Measurements from ENCODE around the gene TEX13D. TPM values are rescaled to one million over a fixed set of nuclear protein-coding genes. Genes with fewer than 3 reads are reported as not detected.

Gene TEX13D
- polyA plus RNA-seq, 1 of the 3 experiments (the other 2 are of a cell fraction), result not detected

- Histone ChIP-seq H3K36me3 (replicated peaks in 1 of 2; ENCODE audit: control insufficient read depth in 1 of 2, insufficient read depth in 2 of 2, low read length in 1 of 2) (no peaks in the 10 kb centered on the region), H3K9me2 (no peaks in the 10 kb centered on the region), H3K79me2 (ENCODE audit: insufficient read depth) (no peaks in the 10 kb centered on the region), H3F3A (replicated peaks; ENCODE audit: insufficient read depth) (no peaks in the 10 kb centered on the region), H4K20me1 (ENCODE audit: insufficient read depth) (no peaks in the 10 kb centered on the region), H3K4me2 (no peak overlapping the region), H3K9ac (no peak overlapping the region), H2AFZ (ENCODE audit: low read depth) (no peak overlapping the region), H3K27ac (ENCODE audit: low read depth in 2 of 2, low read length in 1 of 2) (no peak overlapping the region), H3K4me1 (ENCODE audit: control insufficient read depth in 1 of 2, insufficient read depth in 2 of 2, low read depth in 1 of 2, low read length in 1 of 2) (no peaks in the 10 kb centered on the region), H3K27me3 (ENCODE audit: insufficient read depth) (no peaks in the 10 kb centered on the region), H3K9me3 (no peaks in the 10 kb centered on the region), H3K4me3 (ENCODE audit: low read depth in 2 of 2, low read length in 1 of 2) (no peak overlapping the region)
- DNase-seq, result no peak
- ChIA-PET POLR2A (no interaction called here), CTCF (no interaction called here)
- WGBS (ENCODE audit: low lambda C conversion rate), result 29% methylated on average over 4 of the region's 4 CpGs
- TF ChIP-seq ELF1 (IDR thresholded peaks at IDR 0.05), result no peak
- TF ChIP-seq GABPA (IDR thresholded peaks at IDR 0.05; ENCODE audit: low read depth), result no peak
- TF ChIP-seq RXRA (IDR thresholded peaks at IDR 0.05; ENCODE audit: borderline replicate concordance, low read depth), result no peak
- no peak for TF ChIP-seq GATA2 (CRISPR knock-in tag; IDR thresholded peaks at IDR 0.05)
- TF ChIP-seq REST (IDR thresholded peaks at IDR 0.05; ENCODE audit: low read depth, low read length), result no peak
- TF ChIP-seq FOSL2 (IDR thresholded peaks at IDR 0.05; ENCODE audit: borderline replicate concordance, low read depth), result no peak
- TF ChIP-seq EZH2phosphoT487 (IDR thresholded peaks at IDR 0.05; ENCODE audit: borderline replicate concordance, low read depth), result no peak
- TF ChIP-seq SIN3A (IDR thresholded peaks at IDR 0.05; ENCODE audit: borderline replicate concordance, low read depth, low read length), result no peak
- no peak for TF ChIP-seq POLR2AphosphoS5 (IDR thresholded peaks at IDR 0.05; ENCODE audit: low read depth, low read length)
- no peak for TF ChIP-seq MEF2A (IDR thresholded peaks at IDR 0.05; ENCODE audit: borderline replicate concordance, low read depth)
- TF ChIP-seq YY1 (IDR thresholded peaks at IDR 0.05; ENCODE audit: low read depth), result no peak
- no peak for TF ChIP-seq JUND (IDR thresholded peaks at IDR 0.05)
- TF ChIP-seq ZBTB33 (IDR thresholded peaks at IDR 0.05; ENCODE audit: borderline replicate concordance, low read depth), result no peak
- TF ChIP-seq FOXJ3 (CRISPR knock-in tag; IDR thresholded peaks at IDR 0.05), result no peak
- TF ChIP-seq RFX5 (IDR thresholded peaks at IDR 0.05; ENCODE audit: low read length), result no peak
- TF ChIP-seq MAX (IDR thresholded peaks at IDR 0.05; ENCODE audit: low read depth), result no peak
- no peak for TF ChIP-seq NRF1 (IDR thresholded peaks at IDR 0.05; ENCODE audit: low read depth, low read length)
- TF ChIP-seq USF2 (IDR thresholded peaks at IDR 0.05; ENCODE audit: borderline replicate concordance, low read depth, low read length), result no peak
These were observed 50.9 kb downstream of the TEX13D start for GRCh38 chrX:124383354-124383753.
